CD4-positive, CD25-positive, alpha-beta regulatory T cell (primary cell): ENCODE data around the gene CEBPG. TPM values are rescaled to one million over a fixed set of nuclear protein-coding genes. Genes with fewer than 3 reads are reported as not detected.

Source experiments
- ATAC-seq, 2 donors: fragments of 150-1000 bp; cut with Tn5 transposase; one replicate each; pipeline ENCODE4 v1.10.0; 2021; ENCODE audit warnings: low read depth in 2 of 2, moderate number of reproducible peaks in 2 of 2, moderate library complexity in 1 of 2
- DNase-seq, 3 donors: peaks; one replicate each; pipeline versions ENCODE4 v3.0.0 to v3.0.0-alpha.2; 2012 to 2022; ENCODE audit warnings: mixed read lengths in 1 of 3
- H3K27ac ChIP-seq: one replicate; pipeline ENCODE4 v1.7.0; 2013; ENCODE audit warnings: mild to moderate bottlenecking, low read length; ENCODE audit not compliant: insufficient read depth, poor library complexity, severe bottlenecking
- H3K27me3 ChIP-seq: one replicate; pipeline ENCODE4 v1.7.0; 2013; ENCODE audit warnings: low read length; ENCODE audit not compliant: control insufficient read depth, insufficient read depth
- H3K36me3 ChIP-seq: one replicate; pipeline ENCODE4 v1.7.0; 2013; ENCODE audit warnings: mild to moderate bottlenecking, low read length, moderate library complexity; ENCODE audit not compliant: control insufficient read depth, insufficient read depth
- H3K4me1 ChIP-seq: 2 replicates; pipeline ENCODE4 v1.7.0; 2013; ENCODE audit warnings: mild to moderate bottlenecking, low read length; ENCODE audit not compliant: insufficient read depth, control insufficient read depth, poor library complexity, severe bottlenecking
- H3K4me3 ChIP-seq: one replicate; pipeline ENCODE4 v1.7.0; 2013; ENCODE audit warnings: low read depth, mild to moderate bottlenecking, low read length, moderate library complexity
- H3K9me3 ChIP-seq, 2 experiments: 1 replicate in 1 of 2; 2 replicates in 1 of 2; pipeline ENCODE4 v1.7.0; 2013; ENCODE audit warnings: low read length in 2 of 2, mild to moderate bottlenecking in 1 of 2, moderate library complexity in 1 of 2; ENCODE audit not compliant: control insufficient read depth in 2 of 2
- H3K27ac Mint-ChIP-seq, 3 donors: one replicate each; pipeline ENCODE4 v1.8.0; 2020 to 2022; ENCODE audit warnings: mild to moderate bottlenecking in 3 of 3, mixed read lengths in 3 of 3, moderate library complexity in 2 of 3
- H3K27me3 Mint-ChIP-seq: one replicate; pipeline ENCODE4 v1.8.0; 2022; ENCODE audit warnings: mild to moderate bottlenecking, mixed read lengths
- H3K36me3 Mint-ChIP-seq: one replicate; pipeline ENCODE4 v1.8.0; 2020; ENCODE audit warnings: mixed read lengths
- H3K4me1 Mint-ChIP-seq, 4 donors: one replicate each; pipeline ENCODE4 v1.8.0; 2020 to 2022; ENCODE audit warnings: mixed read lengths in 4 of 4, mild to moderate bottlenecking in 1 of 4
- H3K4me3 Mint-ChIP-seq, 4 donors: one replicate each; pipeline ENCODE4 v1.8.0; 2020 to 2022; ENCODE audit warnings: mild to moderate bottlenecking in 4 of 4, mixed read lengths in 4 of 4, moderate library complexity in 3 of 4
- H3K9me3 Mint-ChIP-seq, 7 donors: one replicate each; pipeline ENCODE4 v1.8.0; 2020 to 2022; ENCODE audit warnings: mixed read lengths in 7 of 7, mild to moderate bottlenecking in 3 of 7, moderate library complexity in 2 of 7
- polyA plus RNA-seq, 4 donors: library from polyadenylated mRNA; unstranded; fragments of 300-500 nt; fragmentation: Illumina TruSeq; gene quantifications; one replicate each; pipeline ENCODE4 v1.2.3, GENCODE V29; 2021
- total RNA-seq: library from RNA; stranded (reverse); gene quantifications from one replicate; pipeline ENCODE4 v1.2.3, GENCODE V29; 2022

Gene CEBPG
- total and polyA plus RNA-seq, 5 donors from 2014 or later, result 10.5 to 19.9 (median 14.1) TPM

DNA sequence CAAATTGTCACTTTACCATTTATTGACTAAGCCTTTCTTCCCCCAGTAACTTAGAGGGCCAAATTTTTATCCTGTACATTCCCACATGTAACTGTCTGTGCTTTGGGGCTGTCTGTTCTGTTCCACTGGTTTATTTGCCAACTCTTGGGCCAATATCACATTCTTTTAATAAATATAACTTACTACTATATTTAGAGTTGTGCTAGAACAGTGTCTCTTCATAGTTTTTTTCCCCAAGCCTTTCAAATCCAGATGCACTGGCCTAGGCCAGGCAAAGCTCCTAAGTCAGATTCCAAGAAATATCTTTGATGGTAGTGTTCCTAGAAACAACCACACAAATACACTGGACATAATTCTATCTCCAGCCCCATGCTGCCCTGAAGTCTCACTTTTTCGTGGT is 16.0 kb upstream of the CEBPG start:
- no peaks in the 10 kb centered on the region for H3K4me1 Mint-ChIP-seq
- Histone ChIP-seq H3K36me3 (no peaks in the 10 kb centered on the region), H3K4me1 (no peaks in the 10 kb centered on the region), H3K27ac (no peak overlapping the region), H3K27me3 (peaks cover 6% of the 10 kb centered on the region), H3K9me3 (peaks cover 5 to 6% of the 10 kb centered on the region in 2 experiments), H3K4me3 (no peak overlapping the region)
- peaks cover 4% of the 10 kb centered on the region for H3K36me3 Mint-ChIP-seq
- peaks cover 19% of the 10 kb centered on the region for H3K27me3 Mint-ChIP-seq
- no peak overlapping the region for H3K4me3 Mint-ChIP-seq
- no peak overlapping the region for H3K27ac Mint-ChIP-seq
- no peak for DNase-seq
- peaks cover 0 to 13% (median 3%) of the 10 kb centered on the region in 7 donors for H3K9me3 Mint-ChIP-seq
- no peak for ATAC-seq

DNA sequence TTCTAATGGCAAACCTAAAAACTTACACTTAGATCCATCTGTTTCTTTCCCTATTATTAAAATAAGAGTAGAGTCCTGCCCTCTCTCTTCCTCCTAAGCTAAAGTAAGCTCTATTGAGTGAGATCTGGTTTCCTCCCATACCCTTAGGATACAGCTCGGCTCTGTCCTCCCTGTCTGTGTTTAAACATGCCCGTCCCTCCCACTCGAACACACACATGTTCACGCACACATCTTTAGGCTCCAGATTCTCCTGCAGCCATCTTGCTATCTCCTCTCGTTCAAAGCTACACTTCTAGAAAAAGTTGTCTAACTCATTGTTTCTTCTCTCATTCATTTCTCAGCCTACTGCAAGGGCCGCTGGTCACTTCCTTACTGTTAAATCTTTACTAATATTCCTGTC is 15.1 kb upstream of the CEBPG start:
- Mint-ChIP-seq H3K27me3 (peaks cover 22% of the 10 kb centered on the region), H3K4me1 (no peaks in the 10 kb centered on the region), H3K27ac (no peak overlapping the region), H3K4me3 (no peak overlapping the region), H3K9me3 (peaks cover 0 to 13% (median 3%) of the 10 kb centered on the region in 7 donors), H3K36me3 (peaks cover 4% of the 10 kb centered on the region)
- no peak overlapping the region for H3K27ac ChIP-seq
- no peaks in the 10 kb centered on the region for H3K36me3 ChIP-seq
- DNase-seq (no peak), ATAC-seq (no peak)
- peaks cover 5 to 6% of the 10 kb centered on the region in 2 experiments for H3K9me3 ChIP-seq
- peaks cover 6% of the 10 kb centered on the region for H3K27me3 ChIP-seq
- no peak overlapping the region for H3K4me3 ChIP-seq
- H3K4me1 ChIP-seq, result no peaks in the 10 kb centered on the region

- H3K36me3 ChIP-seq, result no peaks in the 10 kb centered on the region
- no peak overlapping the region for H3K27ac ChIP-seq
- Mint-ChIP-seq H3K27ac (no peak overlapping the region), H3K36me3 (peaks cover 4% of the 10 kb centered on the region), H3K4me1 (no peaks in the 10 kb centered on the region), H3K27me3 (peaks cover 31% of the 10 kb centered on the region), H3K4me3 (no peak overlapping the region), H3K9me3 (peaks cover 0 to 13% (median 3%) of the 10 kb centered on the region in 7 donors)
- peaks cover 5 to 6% of the 10 kb centered on the region in 2 experiments for H3K9me3 ChIP-seq
- no peak overlapping the region for H3K4me3 ChIP-seq
- ATAC-seq, result no peak
- H3K27me3 ChIP-seq, result peaks cover 6% of the 10 kb centered on the region
- H3K4me1 ChIP-seq, result no peaks in the 10 kb centered on the region
- no peak for DNase-seq
Measured at GRCh38 chr19:33359581-33359980, 13.9 kb upstream of the CEBPG start.

- Histone ChIP-seq H3K27me3 (peaks cover 4% of the 10 kb centered on the region), H3K36me3 (no peaks in the 10 kb centered on the region), H3K4me1 (no peaks in the 10 kb centered on the region), H3K4me3 (no peak overlapping the region), H3K9me3 (no peaks in the 10 kb centered on the region), H3K27ac (no peak overlapping the region)
- H3K27me3 Mint-ChIP-seq, result peaks cover 40% of the 10 kb centered on the region
- DNase-seq (no peak), ATAC-seq (no peak)
- peaks cover 4% of the 10 kb centered on the region for H3K36me3 Mint-ChIP-seq
- H3K4me1 Mint-ChIP-seq, result no peaks in the 10 kb centered on the region
- no peak overlapping the region for H3K4me3 Mint-ChIP-seq
- H3K9me3 Mint-ChIP-seq, result peaks cover 0 to 3% (median 0%) of the 10 kb centered on the region in 7 donors
- no peak overlapping the region for H3K27ac Mint-ChIP-seq
Measured at GRCh38 chr19:33362508-33363228, 10.8 kb upstream of the CEBPG start.

DNA sequence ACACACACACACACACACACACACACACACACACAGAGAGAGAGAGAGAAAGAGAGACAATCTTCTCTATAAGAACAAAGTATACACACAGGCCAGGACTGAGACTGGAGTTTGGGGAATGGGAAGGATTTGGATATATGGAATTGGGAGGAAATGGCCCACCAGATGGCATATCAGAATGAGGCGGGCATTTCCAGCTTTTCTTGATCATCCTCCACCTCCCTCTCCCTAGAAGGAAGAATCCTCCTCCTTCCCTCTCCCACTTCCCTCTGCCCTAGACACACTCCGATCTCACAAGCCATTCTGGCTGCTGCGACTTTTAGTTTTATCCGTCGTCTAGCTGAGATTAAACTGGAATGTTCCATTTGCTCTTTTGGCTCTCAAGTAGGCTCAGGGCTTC is 10.0 kb upstream of the CEBPG start:
- H3K36me3 Mint-ChIP-seq, result peaks cover 4% of the 10 kb centered on the region
- Histone ChIP-seq H3K9me3 (no peaks in the 10 kb centered on the region), H3K27me3 (peaks cover 6% of the 10 kb centered on the region), H3K27ac (no peak overlapping the region), H3K4me3 (no peak overlapping the region), H3K36me3 (no peaks in the 10 kb centered on the region), H3K4me1 (no peaks in the 10 kb centered on the region)
- no peaks in the 10 kb centered on the region for H3K4me1 Mint-ChIP-seq
- ATAC-seq (no peak), DNase-seq (no peak)
- H3K9me3 Mint-ChIP-seq, result peaks cover 0 to 1% (median 0%) of the 10 kb centered on the region in 7 donors
- no peak overlapping the region for H3K4me3 Mint-ChIP-seq
- H3K27ac Mint-ChIP-seq, result peak overlapping the region in 1 of 3 donors; percentile 18
- H3K27me3 Mint-ChIP-seq, result peaks cover 35% of the 10 kb centered on the region

DNA sequence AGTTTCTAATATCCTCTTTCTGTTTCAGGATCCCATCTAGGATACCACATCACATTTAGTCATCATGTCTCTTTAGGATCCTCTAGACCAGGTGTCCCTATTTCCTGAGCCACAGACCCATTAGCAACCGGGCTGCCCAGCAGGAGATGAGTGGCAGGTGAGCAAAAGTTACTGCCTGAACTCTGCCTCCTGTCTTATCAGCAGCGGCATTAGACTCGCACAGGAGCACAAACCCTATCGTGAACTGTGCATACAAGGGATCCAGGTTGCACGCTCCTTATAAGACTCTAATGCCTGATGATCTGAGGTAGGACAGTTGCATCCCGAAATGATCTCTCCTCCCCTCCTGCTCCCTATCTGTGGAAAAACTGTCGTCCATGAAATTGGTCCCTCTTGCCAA is 7.8 kb upstream of the CEBPG start:
- ATAC-seq (no peak), DNase-seq (no peak)
- no peaks in the 10 kb centered on the region for H3K4me1 ChIP-seq
- Mint-ChIP-seq H3K27ac (no peak overlapping the region), H3K4me3 (no peak overlapping the region), H3K27me3 (peaks cover 22% of the 10 kb centered on the region), H3K36me3 (no peaks in the 10 kb centered on the region), H3K9me3 (no peaks in the 10 kb centered on the region), H3K4me1 (no peaks in the 10 kb centered on the region)
- H3K27me3 ChIP-seq, result peaks cover 7% of the 10 kb centered on the region
- no peaks in the 10 kb centered on the region for H3K9me3 ChIP-seq
- H3K27ac ChIP-seq, result no peak overlapping the region
- H3K36me3 ChIP-seq, result no peaks in the 10 kb centered on the region
- no peak overlapping the region for H3K4me3 ChIP-seq

DNA sequence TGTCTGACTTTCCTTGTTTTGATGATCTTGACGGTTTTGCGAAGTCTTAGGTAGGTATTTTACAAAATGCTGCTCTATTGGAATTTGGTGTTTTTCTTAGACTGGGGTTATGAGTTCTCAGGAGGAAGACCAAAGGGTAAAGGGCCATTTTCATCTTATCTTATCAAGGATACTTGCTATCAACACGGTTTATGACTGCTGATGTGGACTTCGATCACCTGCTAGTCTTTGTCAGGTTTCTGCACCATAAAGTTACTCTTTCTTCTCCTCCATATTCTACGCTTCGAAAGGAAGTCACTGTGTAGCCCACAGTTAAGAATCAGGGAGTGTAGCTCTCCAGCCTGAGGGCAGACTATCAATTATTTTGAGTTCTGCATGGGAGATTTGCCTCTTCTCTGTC is 7.4 kb upstream of the CEBPG start:
- no peaks in the 10 kb centered on the region for H3K4me1 ChIP-seq
- ATAC-seq (no peak), DNase-seq (no peak)
- Mint-ChIP-seq H3K27me3 (peaks cover 22% of the 10 kb centered on the region), H3K9me3 (no peaks in the 10 kb centered on the region), H3K4me1 (no peaks in the 10 kb centered on the region), H3K27ac (no peak overlapping the region), H3K36me3 (no peaks in the 10 kb centered on the region), H3K4me3 (no peak overlapping the region)
- H3K27ac ChIP-seq, result no peak overlapping the region
- H3K27me3 ChIP-seq, result peaks cover 7% of the 10 kb centered on the region
- no peaks in the 10 kb centered on the region for H3K9me3 ChIP-seq
- no peaks in the 10 kb centered on the region for H3K36me3 ChIP-seq
- H3K4me3 ChIP-seq, result no peak overlapping the region

DNA sequence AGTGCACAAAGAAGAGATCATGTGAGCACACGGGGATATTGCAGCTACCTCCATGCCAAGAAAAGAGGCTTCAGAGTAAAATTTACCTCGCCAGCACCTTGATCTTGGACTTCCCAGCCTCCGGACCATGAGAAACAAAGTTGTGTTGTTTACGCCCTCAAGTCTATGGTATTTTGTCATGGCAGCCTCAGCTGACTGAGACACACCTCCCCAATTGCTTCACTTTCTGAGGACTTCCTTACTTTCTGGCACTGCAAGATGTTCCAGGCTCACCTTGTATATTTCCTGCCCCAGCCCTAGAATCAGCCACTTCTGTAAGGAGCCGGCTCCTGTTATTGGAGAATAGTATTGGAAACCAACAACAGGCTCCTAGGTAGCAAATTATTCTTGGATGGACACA is 6.6 kb upstream of the CEBPG start:
- no peak for ATAC-seq
- Histone ChIP-seq H3K27ac (no peak overlapping the region), H3K9me3 (no peaks in the 10 kb centered on the region), H3K4me1 (peaks cover under 1% of the 10 kb centered on the region), H3K36me3 (no peaks in the 10 kb centered on the region), H3K4me3 (no peak overlapping the region), H3K27me3 (peaks cover 7% of the 10 kb centered on the region)
- Mint-ChIP-seq H3K36me3 (no peaks in the 10 kb centered on the region), H3K9me3 (no peaks in the 10 kb centered on the region), H3K4me3 (no peak overlapping the region), H3K27ac (no peak overlapping the region), H3K27me3 (peaks cover 22% of the 10 kb centered on the region), H3K4me1 (no peaks in the 10 kb centered on the region)
- DNase-seq, result no peak
